Astrocyte (in vitro differentiated cells and primary cell): Measurements from ENCODE around the gene NAV2. TPM values are rescaled to one million over a fixed set of nuclear protein-coding genes. Genes with fewer than 3 reads are reported as not detected.

Experiments used
- DNase-seq: peaks from one replicate; pipeline ENCODE4 v3.0.0-alpha.2; 2010; ENCODE audit warnings: low read depth
- FAIRE-seq: peaks from 2 replicates; lab custom pipeline; 2011; peaks lifted over from hg19 to GRCh38; lab: Jason Lieb, UNC
- H2AFZ ChIP-seq: 2 replicates; pipeline ENCODE4 v1.6.0; 2012; ENCODE audit warnings: low read depth, low read length, inconsistent platforms
- H3K27ac ChIP-seq: 2 replicates; pipeline ENCODE4 v1.5.1; 2011; ENCODE audit warnings: low read depth, low read length, inconsistent platforms
- H3K27me3 ChIP-seq: 2 replicates; pipeline ENCODE4 v1.6.0; 2011; ENCODE audit warnings: low read length, inconsistent platforms; ENCODE audit not compliant: insufficient read depth
- H3K36me3 ChIP-seq: 2 replicates; pipeline ENCODE4 v1.5.1; 2011; ENCODE audit warnings: low read length, inconsistent platforms; ENCODE audit not compliant: insufficient read depth
- H3K4me1 ChIP-seq: 2 replicates; pipeline ENCODE4 v1.5.1; 2011; ENCODE audit warnings: low read length, inconsistent platforms; ENCODE audit not compliant: insufficient read depth
- H3K4me2 ChIP-seq: 2 replicates; pipeline ENCODE4 v1.6.0; 2012; ENCODE audit warnings: low read length, inconsistent platforms
- H3K4me3 ChIP-seq: 2 replicates; pipeline ENCODE4 v1.5.1; 2011; ENCODE audit warnings: low read depth, mild to moderate bottlenecking, low read length, inconsistent platforms; ENCODE audit not compliant: insufficient read depth
- H3K79me2 ChIP-seq: 2 replicates; pipeline ENCODE4 v1.6.0; 2012; ENCODE audit warnings: mild to moderate bottlenecking, low read length, inconsistent platforms; ENCODE audit not compliant: insufficient read depth
- H3K9ac ChIP-seq: 2 replicates; pipeline ENCODE4 v1.6.0; 2012; ENCODE audit warnings: mild to moderate bottlenecking, low read length, inconsistent platforms
- H3K9me3 ChIP-seq: 2 replicates; pipeline ENCODE4 v1.5.1; 2012; ENCODE audit warnings: low read depth, mild to moderate bottlenecking, low read length, inconsistent platforms; ENCODE audit not compliant: insufficient read depth
- H4K20me1 ChIP-seq: 2 replicates; pipeline ENCODE4 v1.6.0; 2012; ENCODE audit warnings: low read length, inconsistent platforms; ENCODE audit not compliant: insufficient read depth
- H3K27ac Mint-ChIP-seq: one replicate; pipeline ENCODE4 v1.8.0; 2021; ENCODE audit warnings: mild to moderate bottlenecking, mixed read lengths; ENCODE audit not compliant: unreplicated experiment
- H3K27me3 Mint-ChIP-seq: one replicate; pipeline ENCODE4 v1.8.0; 2021; ENCODE audit warnings: low read depth, mixed read lengths; ENCODE audit not compliant: unreplicated experiment
- H3K36me3 Mint-ChIP-seq: one replicate; pipeline ENCODE4 v1.8.0; 2021; ENCODE audit warnings: low read depth, mixed read lengths; ENCODE audit not compliant: unreplicated experiment
- H3K4me1 Mint-ChIP-seq: one replicate; pipeline ENCODE4 v1.8.0; 2021; ENCODE audit warnings: low read depth, mixed read lengths; ENCODE audit not compliant: unreplicated experiment
- H3K4me3 Mint-ChIP-seq: one replicate; pipeline ENCODE4 v1.8.0; 2021; ENCODE audit warnings: mild to moderate bottlenecking, moderate library complexity, mixed read lengths; ENCODE audit not compliant: unreplicated experiment
- H3K9me3 Mint-ChIP-seq: one replicate; pipeline ENCODE4 v1.8.0; 2021; ENCODE audit warnings: mild to moderate bottlenecking, mixed read lengths; ENCODE audit not compliant: unreplicated experiment
- CTCF ChIP-seq: IDR thresholded peaks from 2 replicates; pipeline ENCODE4 v1.5.1; 2011; ENCODE audit warnings: low read depth, mild to moderate bottlenecking, inconsistent platforms, low read length, moderate library complexity; ENCODE audit not compliant: insufficient read depth
- EZH2 ChIP-seq: IDR thresholded peaks from 2 replicates; pipeline ENCODE4 v1.6.1; 2012; ENCODE audit warnings: mild to moderate bottlenecking, low read length, inconsistent platforms; ENCODE audit not compliant: insufficient read depth
- total RNA-seq: library from RNA; stranded (reverse); gene quantifications from 2 replicates; pipeline ENCODE4 v1.2.1, GENCODE V29; 2021

NAV2 gene
- total RNA-seq, 1 donor from 2014 or later = 20.6 TPM

DNA sequence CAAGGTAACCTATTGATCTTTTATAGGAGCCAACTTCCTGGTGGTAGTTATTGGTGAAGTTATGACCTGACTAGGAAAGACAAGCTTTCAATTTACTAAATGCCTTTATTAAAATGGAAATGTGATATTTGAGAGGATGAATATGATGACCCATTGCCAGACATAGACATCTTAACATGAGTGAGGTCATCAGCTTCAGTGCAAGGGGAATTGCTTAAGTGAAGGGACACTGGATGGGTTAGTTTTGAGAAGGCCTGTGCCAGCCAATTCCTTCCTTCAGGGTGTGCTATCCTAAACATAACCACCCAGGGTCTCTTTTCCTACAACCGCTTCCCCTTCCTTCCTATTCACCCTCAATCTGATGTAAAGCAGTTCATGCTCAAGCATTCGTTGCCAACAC lies 21.5 kb downstream of the NAV2 start:
- H3K4me3 ChIP-seq = no peak overlapping the region
- no peak for DNase-seq
- FAIRE-seq = no peak
- no peaks in the 10 kb centered on the region for H3K9me3 ChIP-seq
- no peaks in the 10 kb centered on the region for H3K27me3 ChIP-seq
- Mint-ChIP-seq H3K4me1 (no peaks in the 10 kb centered on the region), H3K27me3 (peaks cover 27% of the 10 kb centered on the region), H3K4me3 (no peak overlapping the region), H3K27ac (no peak overlapping the region), H3K36me3 (no peaks in the 10 kb centered on the region), H3K9me3 (no peaks in the 10 kb centered on the region)
- H3K79me2 ChIP-seq = peaks cover 27% of the 10 kb centered on the region
- no peaks in the 10 kb centered on the region for H3K36me3 ChIP-seq
- no peak overlapping the region for H3K27ac ChIP-seq
- no peak overlapping the region for H3K4me2 ChIP-seq
- H3K4me1 ChIP-seq = no peaks in the 10 kb centered on the region
- no peak for TF ChIP-seq EZH2
- no peak for TF ChIP-seq CTCF
- H2AFZ ChIP-seq = no peak overlapping the region
- H3K9ac ChIP-seq = no peak overlapping the region
- H4K20me1 ChIP-seq = peaks cover 42% of the 10 kb centered on the region

DNA sequence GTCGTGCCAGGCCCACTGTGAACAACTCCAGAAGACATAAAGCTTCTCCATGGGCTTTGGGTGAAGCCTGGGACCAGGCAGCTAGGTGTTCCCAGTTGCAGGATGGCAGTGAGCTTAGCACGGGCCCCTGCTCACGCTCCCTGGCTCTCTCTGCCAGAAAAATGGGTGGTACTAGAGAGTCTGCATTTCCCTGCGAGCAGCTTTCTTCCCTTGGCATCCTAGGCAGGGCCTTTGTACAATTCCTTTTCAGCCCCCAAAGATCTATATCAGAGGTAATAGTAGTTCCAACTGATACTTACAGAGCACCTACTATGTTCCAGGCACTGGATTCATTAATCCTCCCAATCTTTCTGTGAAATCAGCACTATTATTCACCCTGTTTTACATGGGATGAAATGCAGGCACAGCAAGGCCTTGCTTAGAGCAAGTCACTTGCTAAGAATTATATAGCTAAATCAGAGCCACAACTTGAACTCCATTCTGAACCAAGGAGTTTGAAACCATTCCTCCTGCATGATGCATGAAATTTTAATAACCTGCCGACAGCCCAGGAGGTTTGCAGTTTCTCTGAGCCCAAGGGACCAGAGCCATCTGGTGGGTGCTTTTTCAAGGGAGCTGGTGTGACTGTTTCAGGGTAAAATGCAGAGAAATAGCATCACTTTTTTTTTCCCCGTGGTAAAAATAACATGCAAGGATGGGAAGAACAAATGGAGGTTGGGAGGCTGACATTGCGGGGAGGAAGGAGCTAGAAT lies 22.7 kb downstream of the NAV2 start:
- no peaks in the 10 kb centered on the region for H3K4me1 Mint-ChIP-seq

More for the DNA sequence above, 22.7 kb downstream of the NAV2 start:
- Histone ChIP-seq H3K27ac (no peak overlapping the region), H3K4me1 (no peaks in the 10 kb centered on the region), H3K4me2 (no peak overlapping the region), H4K20me1 (peaks cover 45% of the 10 kb centered on the region), H3K36me3 (no peaks in the 10 kb centered on the region), H3K79me2 (peaks cover 20% of the 10 kb centered on the region), H3K27me3 (no peaks in the 10 kb centered on the region), H3K9ac (no peak overlapping the region), H3K9me3 (no peaks in the 10 kb centered on the region), H2AFZ (no peak overlapping the region), H3K4me3 (no peak overlapping the region)
- Mint-ChIP-seq H3K4me3 (no peak overlapping the region), H3K36me3 (no peaks in the 10 kb centered on the region), H3K27ac (no peak overlapping the region), H3K27me3 (peaks cover 31% of the 10 kb centered on the region), H3K9me3 (no peaks in the 10 kb centered on the region)
- TF ChIP-seq CTCF = no peak
- no peak for TF ChIP-seq EZH2
- DNase-seq (peak; percentile 41), FAIRE-seq (no peak)
